Chondrocyte (in vitro differentiated cells): ENCODE results near the gene IL1RAPL1. TPM values are rescaled to one million over a fixed set of nuclear protein-coding genes. Genes with fewer than 3 reads are reported as not detected.

Experiments used
- DNase-seq: peaks from one replicate; pipeline ENCODE4 v3.0.0; 2021; ENCODE audit warnings: mixed read lengths, low spot score
- H3K27ac Mint-ChIP-seq: one replicate; pipeline ENCODE4 v1.8.0; 2021; ENCODE audit warnings: mild to moderate bottlenecking, moderate library complexity, mixed read lengths; ENCODE audit not compliant: unreplicated experiment
- H3K27me3 Mint-ChIP-seq: 2 replicates; pipeline ENCODE4 v1.8.0; 2021; ENCODE audit warnings: low read depth, mixed read lengths
- H3K36me3 Mint-ChIP-seq: 2 replicates; pipeline ENCODE4 v1.8.0; 2021; ENCODE audit warnings: low read depth, mixed read lengths
- H3K4me1 Mint-ChIP-seq: 2 replicates; pipeline ENCODE4 v1.8.0; 2021; ENCODE audit warnings: low read depth, mild to moderate bottlenecking, mixed read lengths
- H3K4me3 Mint-ChIP-seq: one replicate; pipeline ENCODE4 v1.8.0; 2021; ENCODE audit warnings: mild to moderate bottlenecking, moderate library complexity, mixed read lengths; ENCODE audit not compliant: unreplicated experiment
- H3K9me3 Mint-ChIP-seq: 2 replicates; pipeline ENCODE4 v1.8.0; 2021; ENCODE audit warnings: low read depth, mixed read lengths
- total RNA-seq: library from RNA; stranded (reverse); gene quantifications from 3 replicates; pipeline ENCODE4 v1.2.1, GENCODE V29; 2021
- TF ChIP-seq, protein P1 (sequence below): fragments of 200-600 bp; sonication (generic); IDR thresholded peaks from 2 replicates; pipeline ENCODE4 v1.5.0; 2021; ENCODE audit warnings: antibody characterized with exemption, mild to moderate bottlenecking, moderate library complexity

Gene IL1RAPL1
- total RNA-seq, 1 donor from 2014 or later = not detected

DNA sequence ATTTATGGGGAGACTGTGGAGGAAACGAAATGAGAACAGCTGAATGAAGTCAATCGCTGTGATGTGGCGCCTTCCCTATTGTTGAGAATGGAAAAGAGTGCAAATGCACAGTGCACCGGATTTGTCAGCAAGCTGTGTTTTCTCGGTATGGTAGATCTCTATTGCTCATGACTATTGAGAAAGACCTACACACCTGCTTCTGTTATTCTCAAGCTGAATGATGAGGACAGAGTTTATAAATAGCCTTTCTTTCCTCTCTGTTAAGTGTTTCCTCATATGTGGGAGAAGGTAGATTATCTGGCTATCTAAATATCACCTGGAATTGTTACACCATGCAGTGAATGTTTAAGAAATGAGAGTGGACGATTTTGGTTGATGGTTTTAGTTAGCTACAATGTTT lies 650.7 kb downstream of the IL1RAPL1 start:
- no peak for DNase-seq
- no peaks in the 10 kb centered on the region for H3K4me1 Mint-ChIP-seq
- no peak overlapping the region for H3K27ac Mint-ChIP-seq
- no peaks in the 10 kb centered on the region for H3K36me3 Mint-ChIP-seq
- TF ChIP-seq, protein P1, sequence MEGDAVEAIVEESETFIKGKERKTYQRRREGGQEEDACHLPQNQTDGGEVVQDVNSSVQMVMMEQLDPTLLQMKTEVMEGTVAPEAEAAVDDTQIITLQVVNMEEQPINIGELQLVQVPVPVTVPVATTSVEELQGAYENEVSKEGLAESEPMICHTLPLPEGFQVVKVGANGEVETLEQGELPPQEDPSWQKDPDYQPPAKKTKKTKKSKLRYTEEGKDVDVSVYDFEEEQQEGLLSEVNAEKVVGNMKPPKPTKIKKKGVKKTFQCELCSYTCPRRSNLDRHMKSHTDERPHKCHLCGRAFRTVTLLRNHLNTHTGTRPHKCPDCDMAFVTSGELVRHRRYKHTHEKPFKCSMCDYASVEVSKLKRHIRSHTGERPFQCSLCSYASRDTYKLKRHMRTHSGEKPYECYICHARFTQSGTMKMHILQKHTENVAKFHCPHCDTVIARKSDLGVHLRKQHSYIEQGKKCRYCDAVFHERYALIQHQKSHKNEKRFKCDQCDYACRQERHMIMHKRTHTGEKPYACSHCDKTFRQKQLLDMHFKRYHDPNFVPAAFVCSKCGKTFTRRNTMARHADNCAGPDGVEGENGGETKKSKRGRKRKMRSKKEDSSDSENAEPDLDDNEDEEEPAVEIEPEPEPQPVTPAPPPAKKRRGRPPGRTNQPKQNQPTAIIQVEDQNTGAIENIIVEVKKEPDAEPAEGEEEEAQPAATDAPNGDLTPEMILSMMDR = no peak
- H3K4me3 Mint-ChIP-seq = no peak overlapping the region
- no peaks in the 10 kb centered on the region for H3K9me3 Mint-ChIP-seq
- peaks cover 4% of the 10 kb centered on the region for H3K27me3 Mint-ChIP-seq

DNA sequence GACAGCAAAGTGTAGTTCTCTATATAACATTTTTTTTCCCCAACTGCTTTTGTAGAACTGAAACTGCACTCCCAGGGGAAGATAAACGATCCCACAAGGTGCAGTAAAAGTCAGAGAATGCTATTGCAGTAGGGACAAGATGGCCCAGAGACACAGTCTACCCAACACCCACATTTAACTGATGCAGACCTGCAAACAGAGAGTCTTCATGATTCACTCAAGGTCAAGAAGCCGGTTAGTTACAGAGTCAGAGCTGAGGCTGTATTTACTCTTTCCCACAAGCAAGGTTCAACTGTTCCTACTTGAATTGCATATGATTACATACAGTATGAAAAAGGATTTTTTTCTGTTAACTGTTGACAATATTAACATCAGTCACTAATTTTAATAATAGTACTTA lies 654.6 kb downstream of the IL1RAPL1 start:
- DNase-seq = no peak
- H3K4me3 Mint-ChIP-seq = no peak overlapping the region
- H3K36me3 Mint-ChIP-seq = no peaks in the 10 kb centered on the region
- peaks cover 6% of the 10 kb centered on the region for H3K27me3 Mint-ChIP-seq
- H3K27ac Mint-ChIP-seq = no peak overlapping the region
- H3K9me3 Mint-ChIP-seq = no peaks in the 10 kb centered on the region
- H3K4me1 Mint-ChIP-seq = no peaks in the 10 kb centered on the region
- TF ChIP-seq, protein P1 = no peak

DNA sequence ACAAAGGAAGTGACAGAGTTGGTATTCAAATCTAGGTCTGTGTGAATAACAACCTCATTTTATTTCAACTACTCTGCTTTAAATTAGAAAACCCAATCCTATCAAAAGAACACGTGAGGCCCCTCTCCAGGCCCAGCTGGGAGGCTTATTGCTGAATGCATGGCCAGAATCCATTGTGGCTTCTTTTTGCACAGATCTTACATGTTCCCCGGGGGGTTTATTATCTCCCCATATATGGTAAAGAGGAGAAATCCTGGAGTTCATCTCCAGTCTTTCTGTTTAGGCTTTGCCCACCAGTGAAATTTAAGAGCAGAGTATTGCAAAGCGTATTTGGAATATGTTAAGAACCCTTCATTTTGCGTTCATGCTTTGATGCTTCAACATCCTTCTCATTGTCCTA lies 655.6 kb downstream of the IL1RAPL1 start:
- no peak overlapping the region for H3K27ac Mint-ChIP-seq
- H3K9me3 Mint-ChIP-seq = no peaks in the 10 kb centered on the region
- TF ChIP-seq, protein P1 = no peak
- H3K4me1 Mint-ChIP-seq = no peaks in the 10 kb centered on the region
- peaks cover 4% of the 10 kb centered on the region for H3K27me3 Mint-ChIP-seq
- H3K4me3 Mint-ChIP-seq = no peak overlapping the region
- no peak for DNase-seq
- H3K36me3 Mint-ChIP-seq = no peaks in the 10 kb centered on the region

DNA sequence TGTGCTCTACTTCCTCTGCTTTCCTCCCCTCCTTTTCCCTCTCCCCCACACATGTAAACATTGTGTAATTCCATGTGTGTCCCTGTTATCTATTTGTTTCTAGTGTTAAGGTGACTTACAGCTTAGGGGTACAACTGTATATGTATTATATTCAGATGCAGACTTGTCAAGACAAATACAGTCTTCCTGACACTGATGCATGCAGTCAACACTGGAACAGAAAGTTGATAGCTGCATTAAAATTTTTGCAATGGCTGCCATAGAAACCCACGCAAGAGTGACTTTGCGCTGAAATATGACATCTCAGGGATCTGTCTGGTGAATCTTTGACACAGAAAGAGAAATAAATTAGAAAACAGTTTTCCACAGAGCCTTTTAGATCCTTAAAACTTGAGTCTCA lies 656.7 kb downstream of the IL1RAPL1 start:
- Mint-ChIP-seq H3K27ac (no peak overlapping the region), H3K4me1 (no peaks in the 10 kb centered on the region), H3K27me3 (peaks cover 1% of the 10 kb centered on the region), H3K4me3 (no peak overlapping the region), H3K9me3 (no peaks in the 10 kb centered on the region), H3K36me3 (no peaks in the 10 kb centered on the region)
- DNase-seq = no peak
- TF ChIP-seq, protein P1 = no peak

DNA sequence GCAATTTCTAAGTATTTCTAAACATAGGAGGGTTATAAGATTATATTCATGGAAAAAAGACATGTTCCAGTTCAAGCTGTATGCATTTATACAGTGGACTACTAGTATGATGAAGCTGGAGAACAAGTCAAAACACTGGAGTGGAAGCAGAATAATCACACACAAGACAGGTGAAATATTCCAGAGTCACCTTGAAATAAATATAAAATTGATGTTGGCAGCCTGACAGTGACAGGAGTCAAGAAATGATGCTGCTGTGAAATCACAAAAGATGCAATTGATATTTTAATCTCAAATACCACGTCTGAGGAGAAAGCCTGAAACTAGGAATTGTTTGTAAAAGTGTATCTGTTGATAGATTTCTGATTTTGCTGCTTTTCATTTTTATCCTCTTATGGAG lies 667.3 kb downstream of the IL1RAPL1 start:
- Mint-ChIP-seq H3K36me3 (no peaks in the 10 kb centered on the region), H3K9me3 (peaks cover 3% of the 10 kb centered on the region), H3K27ac (no peak overlapping the region), H3K4me1 (peaks cover 16% of the 10 kb centered on the region), H3K4me3 (no peak overlapping the region), H3K27me3 (peaks cover 1% of the 10 kb centered on the region)
- DNase-seq = no peak
- TF ChIP-seq, protein P1 = no peak
